ENCODE measurements around the gene E2F6.
"Not testable (repeated sequence)": the region's sequence is repeated elsewhere in the genome, so short reads cannot be mapped to it uniquely, and the experiment has no call there.

The E2F6 gene

DNA sequence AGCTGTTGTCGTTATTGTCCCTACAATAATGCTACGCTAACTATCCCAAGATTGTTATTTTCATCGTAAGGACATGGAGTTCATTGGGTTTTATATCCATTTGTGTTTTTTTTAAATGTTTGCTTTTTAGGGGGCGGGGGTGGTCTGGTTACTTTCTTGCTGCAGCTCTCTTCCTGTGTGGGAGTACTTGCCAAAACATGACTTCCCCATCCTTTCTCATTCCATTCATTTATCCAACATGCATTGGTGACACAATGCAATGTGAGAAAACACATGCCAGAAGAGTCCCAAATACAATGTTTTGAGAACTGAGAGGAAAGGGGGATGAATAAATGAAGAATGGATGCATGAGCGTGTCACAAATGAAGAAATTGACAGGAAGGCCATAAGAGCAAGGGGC, 55.9 kb downstream of the E2F6 start:
- no peak for DNase-seq

DNA sequence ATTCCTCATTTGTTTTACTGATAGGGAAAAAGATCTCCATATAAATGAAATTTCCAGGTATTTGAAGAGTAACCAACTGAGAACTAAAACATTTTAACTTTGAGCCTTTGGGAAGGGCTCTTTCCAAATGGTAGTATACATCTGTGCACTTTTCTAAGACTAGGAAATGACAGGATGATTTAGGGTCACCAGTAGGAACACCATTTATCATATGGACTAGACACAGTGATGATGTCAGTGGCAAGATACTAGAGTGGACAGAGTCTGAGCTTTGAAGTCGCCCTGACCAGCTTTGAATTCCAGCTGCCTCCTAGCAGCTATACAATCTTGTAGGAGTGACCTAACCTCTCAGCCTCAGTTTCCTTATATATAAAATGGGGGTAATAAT, 56.4 kb downstream of the E2F6 start:
- no peak for DNase-seq

- no peak for DNase-seq
These were observed 56.9 kb downstream of the E2F6 start for GRCh38 chr2:11408959-11409571.

DNA sequence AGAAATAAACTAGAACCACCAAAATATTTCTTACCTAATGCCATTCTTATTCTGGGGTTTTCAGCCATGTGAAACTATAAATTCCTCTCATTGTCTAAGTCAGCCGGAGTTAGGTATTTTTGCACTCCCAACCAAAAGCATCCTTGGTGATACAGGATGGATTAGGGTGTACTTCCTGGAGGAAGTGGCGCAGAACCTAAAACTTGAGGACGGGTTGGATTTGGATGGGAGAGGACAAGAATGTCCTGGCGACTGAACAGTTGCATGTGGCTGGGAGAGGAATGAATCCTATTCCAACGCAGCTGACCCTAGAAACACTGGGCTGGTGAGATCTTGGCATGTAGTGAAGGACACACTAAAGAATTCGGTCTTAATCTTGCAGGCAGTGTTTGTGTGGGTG, 58.5 kb downstream of the E2F6 start:
- DNase-seq, result no peak

DNA sequence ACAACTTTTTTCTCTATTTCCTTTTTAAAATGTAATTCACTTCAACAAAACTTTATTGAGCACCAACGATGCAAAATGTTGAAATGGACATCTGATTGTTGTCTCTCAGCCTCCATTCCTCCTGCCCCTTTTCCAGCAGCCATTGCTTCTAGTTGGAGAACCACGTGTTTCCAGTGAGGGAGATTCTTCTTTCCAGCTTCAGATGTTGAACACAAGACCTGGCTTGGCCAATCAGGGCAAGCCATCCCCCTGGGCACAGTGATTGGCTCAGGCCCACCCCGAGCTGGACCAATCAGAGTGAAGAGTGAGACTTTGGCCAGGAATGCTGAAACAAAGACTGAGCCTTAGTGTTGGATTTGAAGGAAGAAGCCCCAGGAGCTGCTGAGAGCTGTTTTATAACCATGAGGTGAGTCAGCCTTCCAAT, 59.0 kb downstream of the E2F6 start:
- no peak for DNase-seq

DNA sequence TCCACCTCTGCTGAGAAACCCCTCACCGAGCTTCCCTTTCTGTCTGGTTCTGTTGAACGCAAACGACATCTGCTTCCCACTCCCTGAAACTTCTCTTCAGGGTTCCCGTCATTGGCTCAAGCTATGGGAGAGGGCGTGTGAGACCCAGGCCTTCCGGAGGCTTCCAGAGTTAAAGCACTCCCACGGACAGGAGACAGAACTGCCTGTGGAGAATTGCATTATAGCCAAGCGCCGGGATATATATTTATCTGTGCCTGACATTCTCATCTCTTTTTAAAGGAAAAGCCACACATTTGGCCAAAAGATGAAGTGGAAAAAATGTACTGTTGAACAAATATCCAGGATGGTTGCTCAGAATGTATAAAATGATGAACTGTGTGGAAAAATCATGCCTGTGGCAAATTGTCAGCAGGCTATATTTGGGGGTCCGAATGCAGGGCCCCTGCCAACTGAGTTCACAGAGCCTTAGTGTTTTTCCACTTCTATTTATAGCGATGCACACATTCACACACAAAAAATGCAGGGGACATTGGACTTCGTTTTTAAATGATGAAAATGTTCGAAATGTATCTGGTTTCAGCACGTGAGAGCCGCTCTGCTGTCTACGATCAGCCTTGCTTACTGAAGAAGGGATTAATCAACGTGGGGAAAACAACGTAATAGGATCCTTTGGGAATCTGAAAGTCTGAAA, 59.5 kb downstream of the E2F6 start:
- DNase-seq, result no peak

GRCh38 chr2:11405599-11406266, 60.2 kb downstream of the E2F6 start:
- DNase-seq, result no peak

GRCh38 chr2:11405074-11405406, 60.9 kb downstream of the E2F6 start:
- not testable (repeated sequence) for DNase-seq

DNA sequence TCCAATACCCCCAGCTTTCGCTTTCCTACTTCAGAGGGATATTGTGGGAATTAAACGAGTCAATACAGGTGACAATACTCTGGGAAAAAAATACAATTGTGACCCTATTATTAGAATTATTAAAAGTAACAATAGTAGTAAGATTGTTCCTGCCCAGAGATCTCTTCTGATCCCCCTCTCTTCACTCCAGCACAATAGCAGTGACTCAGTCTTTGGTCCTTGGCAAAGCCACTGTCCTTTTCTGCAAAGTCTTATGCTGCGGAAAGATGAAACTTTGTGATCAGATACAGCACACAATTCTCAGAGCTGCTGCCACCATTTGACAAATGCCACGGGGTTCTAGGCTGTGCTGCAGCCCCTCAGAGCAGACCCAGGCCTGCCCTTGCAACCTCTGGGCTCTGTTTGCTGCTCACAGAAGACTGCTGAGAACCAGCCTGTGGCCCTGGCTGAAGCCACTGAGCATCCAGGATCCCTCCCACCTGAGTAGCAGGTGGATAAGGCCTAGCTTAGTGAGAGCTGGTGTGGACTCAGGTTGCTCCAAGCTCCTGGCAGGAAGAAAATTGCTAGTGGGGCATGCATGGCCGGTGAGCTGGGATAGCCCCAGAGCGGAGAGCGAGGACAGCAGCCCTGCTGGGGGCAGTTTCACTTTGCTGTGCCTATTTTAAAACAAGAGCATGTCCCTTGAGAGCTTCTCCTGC, 61.4 kb downstream of the E2F6 start:
- DNase-seq, result no peak

DNA sequence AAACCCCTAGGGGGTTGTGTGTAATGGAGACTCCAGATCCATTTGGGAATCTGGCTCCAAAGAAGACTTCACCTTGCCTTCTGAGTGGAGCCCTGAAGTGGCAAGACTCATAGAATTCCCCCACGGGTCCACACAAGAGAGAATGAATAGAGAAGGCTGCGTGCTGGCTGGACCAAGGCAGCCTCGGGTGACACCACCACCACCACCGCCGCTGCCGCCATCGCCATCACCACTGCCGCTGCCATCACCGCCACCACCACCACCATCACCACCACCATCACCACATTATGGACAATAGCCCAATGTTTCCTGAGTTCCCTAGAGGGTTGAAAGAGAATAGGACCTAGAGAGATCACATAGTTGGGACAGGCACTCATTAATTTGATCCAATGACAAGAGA, 63.5 kb downstream of the E2F6 start:
- no peak for DNase-seq

DNA sequence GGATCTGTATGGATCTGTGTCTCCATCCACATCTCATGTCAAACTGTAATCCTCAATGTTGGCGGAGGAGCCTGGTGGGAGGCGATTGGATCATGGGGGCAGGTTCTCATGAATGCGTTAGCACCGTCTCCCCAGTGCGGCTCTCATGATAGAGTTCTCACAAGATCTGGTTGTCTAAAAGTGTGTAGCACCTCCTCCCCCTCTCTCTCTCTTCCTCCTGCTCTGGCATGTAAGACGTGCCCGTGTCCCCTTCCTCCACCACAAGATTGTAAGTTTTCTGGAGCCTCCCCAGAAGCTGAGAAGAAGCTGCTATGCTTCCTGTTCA, 66.6 kb downstream of the E2F6 start:
- no peak for DNase-seq

- no peak for DNase-seq
These were observed 67.1 kb downstream of the E2F6 start for GRCh38 chr2:11398750-11399437.

GRCh38 chr2:11397513-11397912, 68.4 kb downstream of the E2F6 start:
- DNase-seq, result no peak

- no peak for DNase-seq
These were observed 69.2 kb downstream of the E2F6 start for GRCh38 chr2:11396467-11397445.

DNA sequence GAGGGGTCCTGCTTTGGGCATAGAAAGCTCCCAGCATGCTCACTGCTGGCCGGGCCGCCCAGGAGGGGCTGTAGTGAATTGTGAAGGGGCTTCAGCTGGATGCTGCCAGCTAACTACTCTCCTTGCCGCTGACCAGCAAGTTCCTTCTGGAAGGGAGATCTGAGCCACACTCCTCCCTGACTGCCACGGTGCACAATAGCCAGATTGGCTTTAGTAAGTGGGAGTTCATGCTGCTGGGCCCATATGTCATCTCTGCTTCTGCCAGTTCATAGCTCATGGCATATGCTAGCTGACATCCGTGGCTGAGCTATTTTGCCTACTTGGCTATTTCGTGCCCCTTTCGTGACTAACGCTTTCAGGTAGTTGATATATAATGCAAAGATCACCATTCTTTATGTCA, 69.9 kb downstream of the E2F6 start:
- no peak for DNase-seq

- DNase-seq, result no peak
These were observed 70.6 kb downstream of the E2F6 start for GRCh38 chr2:11395389-11395788.

All from suppressor macrophage treated with lipopolysaccharide for 4 hours (primary cell).